SHP77 treated with DMSO at 0.1 percent for 48 hours (cell line): Measurements from ENCODE around the gene MEPE.
"Not testable (repeated sequence)": the region's sequence is repeated elsewhere in the genome, so short reads cannot be mapped to it uniquely, and the experiment has no call there.

ENCODE experiments used
- DNase-seq: peaks from one replicate; lab custom pipeline; 2025; lab: John Stamatoyannopoulos, UW

MEPE gene

GRCh38 chr4:87882861-87883260 is 50.1 kb downstream of the MEPE start:
- no peak for DNase-seq

GRCh38 chr4:87884976-87885549 is 52.3 kb downstream of the MEPE start:
- no peak for DNase-seq

- no peak for DNase-seq
These were observed 53.3 kb downstream of the MEPE start for GRCh38 chr4:87886083-87886482.

- DNase-seq: not testable (repeated sequence)
These were observed 58.0 kb downstream of the MEPE start for GRCh38 chr4:87890753-87891152.

GRCh38 chr4:87895964-87896621 is 63.3 kb downstream of the MEPE start:
- no peak for DNase-seq
